WTC11 (cell line): ENCODE data around the gene ENG. TPM values are rescaled to one million over a fixed set of nuclear protein-coding genes. Genes with fewer than 3 reads are reported as not detected.

Source experiments
- ATAC-seq: fragments of 200-7000 bp; cut with Tn5 transposase; 2 replicates; pipeline ENCODE4 v1.10.0; 2021; ENCODE audit warnings: mild to moderate bottlenecking, moderate library complexity
- CTCF ChIA-PET: fragments of 300-600 bp; sonication (Branson Sonifier 250); formaldehyde crosslinking; loops from one replicate; lab custom pipeline; 2021; ENCODE audit warnings: antibody characterized with exemption; lab: Charles Lee
- POLR2A ChIA-PET: fragments of 350-600 bp; sonication (Branson Sonifier 250); formaldehyde crosslinking; loops from one replicate; lab custom pipeline; 2021; ENCODE audit warnings: antibody characterized with exemption; lab: Charles Lee
- DNase-seq: peaks from one replicate; pipeline ENCODE4 v3.0.0; 2021; ENCODE audit warnings: low spot score
- H3K27ac Mint-ChIP-seq: 2 replicates; pipeline ENCODE4 v1.8.0; 2021; ENCODE audit warnings: mixed read lengths
- H3K27me3 Mint-ChIP-seq: 2 replicates; pipeline ENCODE4 v1.8.0; 2021; ENCODE audit warnings: low read depth, mild to moderate bottlenecking, moderate library complexity, mixed read lengths
- H3K36me3 Mint-ChIP-seq: 2 replicates; pipeline ENCODE4 v1.8.0; 2021; ENCODE audit warnings: mixed read lengths
- H3K4me1 Mint-ChIP-seq: 2 replicates; pipeline ENCODE4 v1.8.0; 2022; ENCODE audit warnings: mixed read lengths
- H3K4me3 Mint-ChIP-seq: 2 replicates; pipeline ENCODE4 v1.8.0; 2021; ENCODE audit warnings: mild to moderate bottlenecking, moderate library complexity, mixed read lengths
- H3K9me3 Mint-ChIP-seq: 2 replicates; pipeline ENCODE4 v1.8.0; 2021; ENCODE audit warnings: mixed read lengths
- ATF6 ChIP-seq: sonication (generic); formaldehyde crosslinking; IDR thresholded peaks from 2 replicates; pipeline ENCODE4 v1.8.1; 2023; ENCODE audit warnings: mild to moderate bottlenecking, missing genetic modification reagents
- GRHL2 ChIP-seq: fragments of 250-450 bp; sonication (Bioruptor Pico); IDR thresholded peaks from 2 replicates; pipeline ENCODE4 v1.8.0; 2022; ENCODE audit warnings: mild to moderate bottlenecking, moderate library complexity; ENCODE audit not compliant: insufficient replicate concordance, severe bottlenecking
- IRF2 ChIP-seq: sonication (generic); formaldehyde crosslinking; IDR thresholded peaks from 2 replicates; pipeline ENCODE4 v1.8.0; 2022; ENCODE audit warnings: low read depth, missing genetic modification reagents, borderline replicate concordance
- MYBL2 ChIP-seq: sonication (generic); formaldehyde crosslinking; IDR thresholded peaks from 2 replicates; pipeline ENCODE4 v1.8.1; 2023; ENCODE audit warnings: mild to moderate bottlenecking, moderate library complexity, missing genetic modification reagents
- NR2C2 ChIP-seq: sonication (generic); formaldehyde crosslinking; IDR thresholded peaks from 2 replicates; pipeline ENCODE4 v1.8.0; 2022; ENCODE audit warnings: mild to moderate bottlenecking, missing genetic modification reagents
- OVOL2 ChIP-seq: fragments of 250-450 bp; sonication (Bioruptor Pico); IDR thresholded peaks from 2 replicates; pipeline ENCODE4 v1.9.0; 2021; ENCODE audit warnings: mild to moderate bottlenecking, borderline replicate concordance
- SMAD4 ChIP-seq: sonication (generic); formaldehyde crosslinking; IDR thresholded peaks from 2 replicates; pipeline ENCODE4 v1.8.0; 2022; ENCODE audit warnings: mild to moderate bottlenecking, missing genetic modification reagents
- ZBTB43 ChIP-seq: sonication (generic); formaldehyde crosslinking; IDR thresholded peaks from 2 replicates; pipeline ENCODE4 v1.8.1; 2023; ENCODE audit warnings: mild to moderate bottlenecking, missing genetic modification reagents
- ZNF138 ChIP-seq: sonication (generic); formaldehyde crosslinking; conservative IDR thresholded peaks from 2 replicates; pipeline ENCODE4 v1.8.1; 2022; ENCODE audit warnings: mild to moderate bottlenecking, moderate library complexity, missing genetic modification reagents
- ZNF281 ChIP-seq: sonication (generic); formaldehyde crosslinking; IDR thresholded peaks from 2 replicates; pipeline ENCODE4 v1.8.0; 2023; ENCODE audit warnings: mild to moderate bottlenecking, missing genetic modification reagents
- ZNF416 ChIP-seq: fragments of 250-450 bp; sonication (Bioruptor Pico); IDR thresholded peaks from 2 replicates; pipeline ENCODE4 v1.9.0; 2021; ENCODE audit warnings: mild to moderate bottlenecking, inconsistent platforms
- ZNF532 ChIP-seq: fragments of 250-450 bp; sonication (Bioruptor Pico); IDR thresholded peaks from 2 replicates; pipeline ENCODE4 v1.9.0; 2021; ENCODE audit warnings: mild to moderate bottlenecking, borderline replicate concordance
- total RNA-seq: library from RNA; stranded (reverse); gene quantifications from 3 replicates; pipeline ENCODE4 v1.2.3, GENCODE V29; 2021
- TF ChIP-seq, protein P1 (sequence below): sonication (generic); formaldehyde crosslinking; IDR thresholded peaks from 2 replicates; pipeline ENCODE4 v1.8.0; 2022; ENCODE audit warnings: mild to moderate bottlenecking, missing genetic modification reagents
- TF ChIP-seq, protein P2 (sequence below): sonication (generic); formaldehyde crosslinking; IDR thresholded peaks from 2 replicates; pipeline ENCODE4 v1.8.0; 2023; ENCODE audit warnings: missing genetic modification reagents, mild to moderate bottlenecking, borderline replicate concordance

Gene ENG
- total RNA-seq, 1 experiment from 2014 or later: 4.4 TPM

DNA sequence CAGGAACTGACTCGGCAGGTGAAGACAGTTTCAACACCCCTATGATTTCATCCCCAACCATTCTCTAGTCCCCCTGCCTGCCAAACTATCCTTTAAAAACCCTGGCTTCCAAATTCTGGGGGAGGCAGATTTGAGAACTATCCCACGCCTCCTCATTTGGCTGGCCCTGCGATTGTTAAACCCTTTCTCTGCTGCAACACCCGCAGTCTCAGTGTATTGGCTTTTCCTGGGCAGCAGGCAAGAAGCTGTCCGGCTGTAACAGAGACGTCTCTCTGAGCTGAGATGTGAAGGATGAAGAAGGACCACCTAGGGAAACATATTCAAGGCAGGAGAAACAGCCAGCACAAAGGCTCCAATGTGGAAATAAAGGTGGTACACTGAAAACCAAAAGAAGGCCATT is 38.4 kb upstream of the ENG start (continued):
- no peak for TF ChIP-seq ZNF532 (CRISPR knock-in tag)
- no peak for TF ChIP-seq IRF2 (CRISPR knock-in tag)
- TF ChIP-seq ZNF281 (CRISPR knock-in tag): no peak
- no peak for TF ChIP-seq OVOL2 (CRISPR knock-in tag)
- TF ChIP-seq NR2C2 (CRISPR knock-in tag): no peak
- TF ChIP-seq, all 79 proteins: peak for 0

DNA sequence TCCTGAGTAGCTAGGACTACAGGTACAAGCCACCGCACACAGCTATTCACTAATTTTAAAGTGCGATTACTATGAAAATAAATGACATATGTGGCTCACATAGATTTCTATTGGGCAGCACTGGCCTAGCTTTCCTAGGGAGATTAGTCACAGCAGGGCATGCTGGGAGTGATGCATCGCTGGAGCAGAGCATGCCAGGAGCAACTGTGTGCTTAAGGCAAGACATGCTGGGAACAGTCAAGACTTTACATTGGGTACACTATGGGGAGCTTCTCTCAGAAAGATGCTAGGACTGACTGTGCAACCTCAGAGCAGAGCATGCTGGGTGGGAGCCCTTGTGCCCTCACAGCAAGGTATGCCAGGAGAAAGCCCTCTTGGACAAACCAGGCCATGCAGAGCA is 35.6 kb upstream of the ENG start:
- TF ChIP-seq ZNF138 (CRISPR knock-in tag) (no peak), SMAD4 (CRISPR knock-in tag) (no peak), GRHL2 (CRISPR knock-in tag) (no peak), ZNF416 (CRISPR knock-in tag) (no peak), MYBL2 (CRISPR knock-in tag) (no peak), ATF6 (CRISPR knock-in tag) (no peak), ZBTB43 (CRISPR knock-in tag) (no peak)
- TF ChIP-seq, protein P1, sequence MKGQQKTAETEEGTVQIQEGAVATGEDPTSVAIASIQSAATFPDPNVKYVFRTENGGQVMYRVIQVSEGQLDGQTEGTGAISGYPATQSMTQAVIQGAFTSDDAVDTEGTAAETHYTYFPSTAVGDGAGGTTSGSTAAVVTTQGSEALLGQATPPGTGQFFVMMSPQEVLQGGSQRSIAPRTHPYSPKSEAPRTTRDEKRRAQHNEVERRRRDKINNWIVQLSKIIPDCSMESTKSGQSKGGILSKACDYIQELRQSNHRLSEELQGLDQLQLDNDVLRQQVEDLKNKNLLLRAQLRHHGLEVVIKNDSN (CRISPR knock-in tag): no peak
- TF ChIP-seq, protein P2, sequence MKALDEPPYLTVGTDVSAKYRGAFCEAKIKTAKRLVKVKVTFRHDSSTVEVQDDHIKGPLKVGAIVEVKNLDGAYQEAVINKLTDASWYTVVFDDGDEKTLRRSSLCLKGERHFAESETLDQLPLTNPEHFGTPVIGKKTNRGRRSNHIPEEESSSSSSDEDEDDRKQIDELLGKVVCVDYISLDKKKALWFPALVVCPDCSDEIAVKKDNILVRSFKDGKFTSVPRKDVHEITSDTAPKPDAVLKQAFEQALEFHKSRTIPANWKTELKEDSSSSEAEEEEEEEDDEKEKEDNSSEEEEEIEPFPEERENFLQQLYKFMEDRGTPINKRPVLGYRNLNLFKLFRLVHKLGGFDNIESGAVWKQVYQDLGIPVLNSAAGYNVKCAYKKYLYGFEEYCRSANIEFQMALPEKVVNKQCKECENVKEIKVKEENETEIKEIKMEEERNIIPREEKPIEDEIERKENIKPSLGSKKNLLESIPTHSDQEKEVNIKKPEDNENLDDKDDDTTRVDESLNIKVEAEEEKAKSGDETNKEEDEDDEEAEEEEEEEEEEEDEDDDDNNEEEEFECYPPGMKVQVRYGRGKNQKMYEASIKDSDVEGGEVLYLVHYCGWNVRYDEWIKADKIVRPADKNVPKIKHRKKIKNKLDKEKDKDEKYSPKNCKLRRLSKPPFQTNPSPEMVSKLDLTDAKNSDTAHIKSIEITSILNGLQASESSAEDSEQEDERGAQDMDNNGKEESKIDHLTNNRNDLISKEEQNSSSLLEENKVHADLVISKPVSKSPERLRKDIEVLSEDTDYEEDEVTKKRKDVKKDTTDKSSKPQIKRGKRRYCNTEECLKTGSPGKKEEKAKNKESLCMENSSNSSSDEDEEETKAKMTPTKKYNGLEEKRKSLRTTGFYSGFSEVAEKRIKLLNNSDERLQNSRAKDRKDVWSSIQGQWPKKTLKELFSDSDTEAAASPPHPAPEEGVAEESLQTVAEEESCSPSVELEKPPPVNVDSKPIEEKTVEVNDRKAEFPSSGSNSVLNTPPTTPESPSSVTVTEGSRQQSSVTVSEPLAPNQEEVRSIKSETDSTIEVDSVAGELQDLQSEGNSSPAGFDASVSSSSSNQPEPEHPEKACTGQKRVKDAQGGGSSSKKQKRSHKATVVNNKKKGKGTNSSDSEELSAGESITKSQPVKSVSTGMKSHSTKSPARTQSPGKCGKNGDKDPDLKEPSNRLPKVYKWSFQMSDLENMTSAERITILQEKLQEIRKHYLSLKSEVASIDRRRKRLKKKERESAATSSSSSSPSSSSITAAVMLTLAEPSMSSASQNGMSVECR: no peak

More for the DNA sequence above, 35.6 kb upstream of the ENG start:
- Mint-ChIP-seq H3K27me3 (no peaks in the 10 kb centered on the region), H3K27ac (no peak overlapping the region), H3K4me3 (no peak overlapping the region), H3K9me3 (peaks cover 6% of the 10 kb centered on the region; the same call in 1 of the 2 replicates), H3K36me3 (peaks cover 64% of the 10 kb centered on the region), H3K4me1 (peaks cover 7% of the 10 kb centered on the region; the same call in 1 of the 2 replicates)
- ATAC-seq (no peak), DNase-seq (no peak)
- ChIA-PET POLR2A (interaction anchor here (1.5 kb wide), 1 partner anchor 13 kb away, joined by 3 read pairs; no protein-coding TSS in a partner anchor), CTCF (interaction anchor here (1.0 kb wide), 1 partner anchor 20 kb away, joined by 3 read pairs; no protein-coding TSS in a partner anchor)
